Dedifferentiated amniotic fluid mesenchymal stem cell (primary cell): ENCODE measurements around the gene NOTUM.
"Not testable (repeated sequence)": the region's sequence is repeated elsewhere in the genome, so short reads cannot be mapped to it uniquely, and the experiment has no call there.

Source experiments
- DNase-seq: peaks from one replicate; pipeline ENCODE4 v3.0.0-alpha.2; 2016; ENCODE audit errors: extremely low spot score

The NOTUM gene

DNA sequence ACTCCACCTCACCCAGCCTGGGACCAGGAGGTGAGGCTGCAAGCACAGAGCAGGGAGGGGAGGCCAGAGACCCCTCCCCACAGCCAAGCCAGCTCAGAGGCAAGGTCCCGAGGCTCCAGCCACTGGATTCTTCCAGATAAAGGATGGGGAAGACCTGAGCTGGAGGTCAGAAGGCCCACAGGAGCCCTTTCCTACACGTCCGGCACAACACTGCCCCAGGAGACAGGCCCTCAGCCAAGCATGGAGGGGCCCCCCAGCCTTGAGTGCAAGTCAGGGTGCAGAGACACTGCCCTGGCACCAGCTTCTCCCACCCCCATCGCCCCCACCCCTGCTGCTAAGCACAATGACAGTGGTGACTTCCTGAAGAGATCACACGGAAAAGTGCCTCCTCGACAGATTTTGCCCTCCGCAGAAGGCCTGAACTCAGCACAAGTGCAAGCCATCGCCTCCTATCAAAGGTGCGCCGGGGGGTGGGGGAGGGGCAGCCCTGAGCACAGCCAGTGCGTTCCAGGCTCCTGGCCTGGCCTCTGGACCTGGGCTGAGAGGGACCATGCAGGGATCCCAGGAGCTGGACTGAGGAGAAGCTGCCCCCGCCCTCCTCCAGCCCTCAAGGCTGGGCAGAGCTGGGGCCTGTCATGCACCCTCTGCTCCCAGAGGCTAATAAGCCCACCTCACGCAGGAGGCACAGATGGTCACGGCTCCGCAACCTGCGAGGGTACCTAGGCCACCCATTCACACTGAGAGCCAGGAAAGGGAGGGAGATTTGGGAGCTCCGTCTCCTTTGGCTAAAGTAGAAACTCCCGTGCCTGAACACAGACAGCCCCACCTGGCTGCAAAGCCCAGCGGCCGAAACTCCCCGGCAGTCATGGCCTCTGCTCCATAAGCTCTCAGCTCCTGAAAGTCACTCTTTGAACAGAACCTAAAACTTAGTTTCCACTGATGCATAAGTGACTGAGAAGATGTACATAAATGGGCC is 36.1 kb downstream of the NOTUM start:
- DNase-seq: no peak

DNA sequence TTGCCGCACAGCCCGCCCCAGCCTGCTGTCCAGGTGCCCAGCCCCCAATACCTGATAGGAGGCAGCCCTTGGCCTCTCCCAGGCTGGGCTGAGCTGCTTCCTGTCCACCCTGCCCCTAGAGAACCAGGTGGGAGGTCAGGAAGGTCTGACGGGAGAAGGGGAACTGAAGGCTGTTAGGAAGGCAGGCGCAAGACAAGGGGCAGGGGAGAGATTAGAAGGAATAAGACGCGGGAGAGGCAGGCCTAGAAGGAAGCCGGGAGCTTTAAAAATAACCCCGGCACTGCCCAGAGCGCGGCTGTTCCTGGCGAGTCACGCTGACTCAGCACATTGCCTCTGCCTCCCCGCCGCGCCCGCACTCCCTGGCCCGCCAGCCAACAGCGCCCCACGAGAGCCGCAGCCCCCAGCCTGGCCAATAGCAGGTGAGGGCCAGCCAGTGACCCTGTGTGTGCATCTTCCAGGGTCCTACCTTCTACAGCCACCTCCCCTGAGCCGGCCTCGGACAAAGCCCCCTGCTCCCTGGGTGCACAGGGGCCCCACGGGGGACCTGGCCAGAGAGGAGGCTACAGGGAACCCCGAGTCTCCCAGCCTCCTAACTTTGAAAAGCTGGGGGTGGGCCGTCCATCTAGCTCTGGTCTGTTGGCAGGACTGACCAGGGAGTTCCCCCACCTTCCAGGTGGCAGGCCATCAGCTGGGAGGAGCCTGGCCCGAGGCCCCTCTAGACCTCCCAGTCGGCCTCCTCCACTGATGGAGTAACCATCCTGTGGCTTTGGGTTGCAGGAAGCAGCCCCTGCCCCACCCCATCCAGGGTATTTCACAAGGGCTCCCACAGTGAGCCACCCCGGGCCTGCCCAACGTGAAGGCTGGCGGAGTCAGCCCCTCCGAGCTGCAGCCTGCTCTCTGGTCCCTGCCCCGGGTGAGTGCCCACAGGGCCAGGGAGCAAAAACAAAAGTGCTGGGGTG is 37.4 kb downstream of the NOTUM start:
- peak; percentile 70 for DNase-seq

DNA sequence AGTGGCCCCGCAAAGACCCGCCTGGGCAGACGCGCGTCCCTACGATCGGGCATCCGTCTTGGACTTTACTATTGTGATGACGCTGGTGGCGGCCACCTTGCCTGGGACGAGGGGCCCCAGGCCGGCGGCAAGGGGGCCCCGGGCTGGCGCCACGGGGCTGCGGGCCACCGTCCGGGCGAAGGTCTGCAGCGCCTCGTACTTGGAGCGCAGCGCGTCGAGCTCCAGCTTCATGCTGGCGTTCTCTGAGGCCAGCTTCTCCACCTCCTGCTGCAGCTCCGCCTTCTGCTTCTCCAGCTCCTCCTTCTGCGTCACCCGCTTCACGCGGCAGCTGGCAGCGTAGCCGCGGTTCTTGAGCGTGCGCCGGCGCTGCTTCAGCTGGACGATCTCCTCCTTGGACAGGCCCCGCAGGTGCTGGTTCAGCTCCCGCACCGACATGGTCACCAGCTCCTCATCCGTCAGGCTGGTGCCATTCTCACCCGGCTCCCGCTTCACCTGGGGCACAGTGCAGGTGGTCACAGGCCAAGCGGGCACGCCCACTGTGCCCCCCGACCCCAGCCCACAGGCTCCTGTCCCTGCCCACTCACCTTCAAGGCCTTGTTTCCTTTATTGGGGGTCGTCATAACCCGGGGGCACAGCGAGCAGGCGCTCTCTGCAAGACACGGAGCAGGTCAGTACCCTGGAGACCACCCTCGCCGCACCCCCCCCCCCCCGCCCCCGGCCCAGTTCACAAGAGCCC is 38.3 kb downstream of the NOTUM start:
- no peak for DNase-seq

DNA sequence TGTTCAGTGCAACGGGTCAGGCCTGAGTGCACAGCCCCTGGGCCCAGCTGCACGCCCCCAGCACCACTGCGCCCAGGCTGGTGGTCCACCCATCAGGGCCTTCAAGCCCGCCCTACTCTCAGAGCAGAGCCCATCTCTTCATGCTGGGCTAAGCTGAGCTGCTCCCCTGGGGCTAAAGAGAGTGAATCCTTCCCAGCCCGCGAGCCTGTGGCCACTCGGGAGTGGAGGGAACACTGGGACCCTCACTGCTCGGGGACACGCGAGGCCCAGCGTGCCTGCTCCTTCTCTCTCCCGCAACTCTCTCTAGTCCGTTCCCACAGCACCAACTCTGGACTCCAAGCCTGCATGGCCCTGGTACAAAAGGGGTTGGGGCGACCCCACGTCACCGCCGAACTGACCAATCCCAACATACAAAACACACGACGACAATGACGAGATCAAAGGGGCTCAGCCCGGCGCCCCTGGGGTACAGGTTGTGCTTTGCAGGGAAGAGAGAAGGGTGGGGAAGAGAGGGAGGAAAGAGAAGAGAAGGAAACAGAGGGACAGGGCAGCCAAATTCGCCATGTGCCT is 38.9 kb downstream of the NOTUM start:
- DNase-seq: no peak

DNA sequence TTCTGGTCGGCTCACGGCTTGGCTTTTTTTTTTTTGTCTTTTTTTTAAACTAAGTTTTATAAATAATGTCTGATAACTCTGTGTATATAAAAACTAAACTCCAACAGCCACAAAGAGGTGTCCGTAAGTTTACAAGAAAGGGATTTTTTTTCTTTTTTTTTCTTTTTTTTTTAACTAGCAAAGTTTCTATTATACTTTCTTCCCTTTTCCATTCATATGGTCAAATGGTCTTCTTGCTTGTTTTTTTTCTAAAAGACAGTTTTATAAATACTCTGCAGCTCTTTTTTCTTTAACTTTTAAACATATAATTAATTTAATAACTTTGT is 39.5 kb downstream of the NOTUM start:
- no peak for DNase-seq

DNA sequence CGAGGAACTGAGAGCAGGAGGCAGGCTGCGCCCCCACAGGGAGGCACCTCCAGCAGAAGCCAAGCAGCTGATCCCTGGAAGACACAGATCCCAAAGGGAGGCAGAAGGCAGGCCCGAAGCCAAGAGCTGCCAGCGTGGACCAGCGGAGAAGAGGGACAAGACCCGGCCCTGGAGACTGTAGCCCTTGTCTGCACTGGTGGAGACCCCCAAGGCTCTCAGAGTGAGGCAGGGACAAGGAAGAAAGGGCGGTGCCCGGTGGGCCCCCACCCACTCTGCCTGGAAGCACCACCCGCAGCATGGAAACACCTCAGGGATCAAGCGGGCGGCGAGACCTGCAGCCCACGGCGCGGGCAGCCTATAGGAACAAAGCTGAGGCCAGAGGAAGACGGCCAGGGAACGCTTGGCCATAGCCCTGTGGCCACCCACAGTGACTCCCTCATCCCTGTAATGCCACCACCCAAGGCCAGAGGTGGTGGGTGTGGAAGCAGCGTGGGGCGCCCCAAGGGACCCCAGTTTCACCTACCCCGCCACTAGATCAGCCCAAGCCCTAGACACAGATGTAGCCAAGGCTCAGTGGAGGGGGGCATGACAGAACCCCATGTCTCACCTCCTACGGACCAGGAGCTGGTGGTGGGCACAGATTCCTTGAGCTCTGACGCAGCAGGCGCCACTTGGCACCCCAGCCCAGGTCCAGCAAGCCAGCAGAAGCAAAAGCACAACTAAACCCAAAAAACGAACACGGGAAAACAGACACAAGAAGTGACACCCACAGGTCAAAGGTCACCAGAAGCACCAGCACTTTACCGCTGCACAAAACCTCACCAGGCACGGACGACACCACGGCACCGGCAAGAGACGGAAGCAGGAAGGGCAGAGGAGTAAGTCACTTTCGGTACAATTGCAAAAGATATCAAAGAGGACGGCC is 40.1 kb downstream of the NOTUM start:
- DNase-seq: no peak

DNA sequence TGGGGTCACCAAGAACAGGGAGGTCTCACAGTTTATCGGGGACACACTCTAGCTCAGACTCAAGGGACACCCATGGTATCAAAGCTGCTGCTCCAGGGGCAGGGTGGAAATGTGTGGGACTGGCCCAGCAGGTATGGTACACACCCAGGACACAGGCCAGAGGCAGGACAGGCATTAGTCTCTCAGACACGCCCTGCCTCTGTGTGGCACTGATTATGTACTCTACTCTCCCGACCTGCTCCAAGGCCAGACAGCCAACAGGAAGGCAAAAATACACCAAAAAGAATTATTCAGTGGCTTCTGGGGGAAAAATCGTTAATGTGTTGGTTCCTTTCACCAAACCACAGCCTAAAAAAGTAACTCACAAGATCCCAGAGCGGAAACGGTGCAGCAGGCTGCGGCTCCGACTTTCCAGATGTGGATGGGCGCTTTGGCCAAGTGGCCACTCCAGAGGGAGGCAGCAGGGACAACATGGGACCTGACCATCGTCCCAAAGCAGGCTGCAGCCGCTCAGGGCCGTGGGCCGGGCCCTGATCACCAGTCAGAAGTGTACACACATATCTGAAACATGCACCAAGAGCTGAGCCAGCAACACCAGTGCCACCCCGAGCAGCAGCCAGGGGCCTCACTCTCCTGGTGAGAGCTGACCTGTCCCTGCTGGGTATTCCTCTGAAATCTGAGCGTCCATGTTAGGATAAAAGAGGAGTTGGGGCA is 42.0 kb downstream of the NOTUM start:
- no peak for DNase-seq

DNA sequence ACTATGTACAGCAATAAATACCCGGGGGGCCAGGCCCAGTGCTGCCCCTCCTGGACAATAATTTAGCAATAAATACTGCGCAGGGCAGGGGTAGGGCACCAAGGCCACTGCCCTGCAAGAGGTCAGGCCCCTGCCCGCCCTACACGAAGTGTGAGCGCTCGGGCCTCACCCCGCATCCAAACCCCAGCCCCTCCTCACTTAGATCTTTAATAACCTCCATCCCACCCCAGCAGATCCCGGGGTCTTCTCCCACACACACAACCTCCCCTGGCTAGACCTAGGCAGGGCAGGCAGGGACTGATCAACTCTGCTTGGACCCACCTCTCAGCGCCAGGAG is 42.7 kb downstream of the NOTUM start:
- DNase-seq: not testable (repeated sequence)

DNA sequence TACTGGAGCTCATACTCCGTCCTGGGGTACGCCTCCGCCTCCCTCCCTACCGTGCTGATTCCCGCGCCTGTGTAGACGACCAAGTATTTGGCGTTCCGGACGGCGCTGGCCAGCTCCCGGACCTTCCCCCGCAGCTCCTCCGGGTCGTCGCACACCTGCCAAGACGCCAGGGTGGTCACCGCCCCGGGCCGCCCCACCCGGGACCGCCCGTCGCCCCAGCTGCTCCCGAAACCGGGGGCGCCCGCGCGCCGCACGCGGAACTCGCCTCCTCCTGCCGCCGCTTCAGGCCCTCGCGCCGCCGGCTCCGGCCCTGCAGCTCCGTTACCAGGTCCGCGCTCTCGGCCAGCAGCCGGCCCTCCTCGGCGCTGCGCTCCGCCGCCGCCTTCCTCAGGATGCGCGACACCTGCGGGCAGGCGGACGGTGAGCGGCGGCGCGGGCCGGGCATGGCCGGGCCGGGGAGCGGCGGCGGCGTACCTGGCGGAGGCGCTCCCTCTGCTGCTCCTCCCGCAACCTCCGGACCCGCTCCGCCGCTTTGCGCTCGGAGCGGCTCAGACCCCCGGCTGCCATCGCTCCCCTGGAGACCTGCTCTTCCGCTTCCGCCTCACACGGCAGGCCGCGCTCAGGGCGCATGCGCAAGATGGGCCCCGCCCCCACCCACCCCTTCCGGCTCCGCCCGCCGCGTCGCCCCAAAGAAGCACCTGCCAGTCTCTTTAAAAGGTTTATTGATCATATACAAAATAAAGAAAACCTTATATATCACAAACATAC is 43.2 kb downstream of the NOTUM start, which contains the start of gene SIRT7:
Gene SIRT7, minus strand, starts transcription at position 612 of the 768 bp plus-strand sequence. Its CDS starts 45 bp downstream, at position 567.
- peak; percentile 32 for DNase-seq

DNA sequence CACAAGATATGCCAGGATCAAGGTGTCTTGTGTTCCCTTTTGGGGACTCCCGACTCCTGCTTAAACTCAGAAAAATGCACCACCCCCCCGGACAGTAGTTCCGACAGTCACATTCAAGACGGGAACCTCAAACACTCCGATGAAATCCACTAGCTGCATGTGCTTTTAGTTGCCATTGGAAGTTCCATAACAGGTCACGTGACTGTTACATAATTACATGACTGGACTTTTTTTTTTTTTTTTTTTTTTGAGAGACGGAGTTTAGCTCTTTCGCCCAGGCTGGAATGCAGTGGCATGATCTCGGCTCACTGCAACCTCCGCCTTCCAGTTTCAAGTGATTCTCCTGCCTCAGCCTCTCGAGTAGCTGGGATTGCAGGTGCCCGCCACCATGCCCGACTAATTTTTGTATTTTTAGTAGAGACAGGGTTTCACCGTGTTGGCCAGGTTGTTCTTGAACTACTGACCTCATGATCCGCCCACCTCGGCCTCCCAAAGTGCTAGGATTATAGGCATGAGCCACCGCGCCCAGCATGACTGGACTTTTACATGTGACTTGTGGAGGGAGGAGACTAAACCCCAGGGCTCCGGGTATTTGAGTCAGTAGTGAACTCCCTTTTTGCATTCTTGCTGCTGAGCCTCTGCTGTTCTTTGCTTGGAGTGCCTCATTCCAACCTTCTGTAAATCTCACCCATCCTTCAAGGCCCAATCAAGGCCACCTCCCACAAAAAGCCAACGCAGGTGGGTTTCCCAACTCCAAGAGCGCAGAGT is 44.6 kb downstream of the NOTUM start:
- DNase-seq: no peak

DNA sequence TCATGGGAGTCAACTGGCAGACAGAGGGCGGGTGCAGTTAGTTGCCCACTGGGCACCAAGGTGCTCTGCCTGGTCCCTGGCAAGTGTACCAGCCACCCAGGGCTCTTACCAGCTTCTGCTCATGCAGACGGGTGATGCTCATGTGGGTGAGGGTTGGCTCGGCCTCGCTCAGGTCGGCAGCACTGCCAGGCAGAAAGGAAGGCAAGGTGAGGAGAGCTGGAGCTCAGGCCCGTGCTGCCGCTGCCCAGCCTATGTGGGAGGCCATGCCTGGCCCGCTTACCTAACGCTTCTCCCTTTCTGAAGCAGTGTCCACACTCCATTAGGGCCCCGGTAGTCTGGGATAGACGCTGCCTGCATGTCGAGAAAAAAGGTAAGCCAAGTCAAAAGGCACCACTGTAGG is 45.7 kb downstream of the NOTUM start:
- no peak for DNase-seq

DNA sequence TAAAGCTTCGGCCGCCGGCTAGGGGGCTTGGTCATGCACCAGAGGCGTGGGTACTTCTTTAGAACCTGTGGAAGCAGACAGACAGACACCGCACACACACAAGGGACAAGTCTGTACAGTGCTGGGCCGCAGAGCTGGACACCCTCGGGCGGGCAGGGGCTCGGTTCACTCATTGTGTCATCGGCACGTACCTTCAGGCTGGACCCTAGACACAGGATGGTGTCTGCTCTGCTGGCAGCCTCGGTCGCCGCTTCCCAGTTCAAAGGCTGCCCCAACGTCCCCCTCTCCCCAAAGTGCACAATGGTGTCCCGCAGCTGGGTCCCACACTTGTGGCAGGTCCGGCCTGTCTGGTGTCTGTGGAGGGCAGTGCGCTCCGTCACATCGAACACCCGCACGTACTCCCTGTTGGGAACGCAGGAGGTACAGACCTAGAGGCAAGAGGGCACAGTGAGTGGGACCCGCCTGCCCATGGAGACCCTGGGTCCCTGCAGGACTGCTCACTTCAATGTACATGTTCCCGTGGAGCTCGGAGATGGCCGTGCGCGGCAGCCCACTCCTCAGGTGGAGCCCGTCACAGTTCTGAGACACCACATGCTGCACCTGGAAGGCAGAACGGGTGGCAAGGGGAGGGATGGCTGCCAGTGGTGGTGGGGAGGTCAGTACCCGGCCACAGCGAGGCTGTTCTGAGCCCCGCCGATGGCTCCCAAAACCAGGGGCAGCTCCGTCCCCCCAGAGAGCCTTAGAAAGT is 46.7 kb downstream of the NOTUM start:
- no peak for DNase-seq

DNA sequence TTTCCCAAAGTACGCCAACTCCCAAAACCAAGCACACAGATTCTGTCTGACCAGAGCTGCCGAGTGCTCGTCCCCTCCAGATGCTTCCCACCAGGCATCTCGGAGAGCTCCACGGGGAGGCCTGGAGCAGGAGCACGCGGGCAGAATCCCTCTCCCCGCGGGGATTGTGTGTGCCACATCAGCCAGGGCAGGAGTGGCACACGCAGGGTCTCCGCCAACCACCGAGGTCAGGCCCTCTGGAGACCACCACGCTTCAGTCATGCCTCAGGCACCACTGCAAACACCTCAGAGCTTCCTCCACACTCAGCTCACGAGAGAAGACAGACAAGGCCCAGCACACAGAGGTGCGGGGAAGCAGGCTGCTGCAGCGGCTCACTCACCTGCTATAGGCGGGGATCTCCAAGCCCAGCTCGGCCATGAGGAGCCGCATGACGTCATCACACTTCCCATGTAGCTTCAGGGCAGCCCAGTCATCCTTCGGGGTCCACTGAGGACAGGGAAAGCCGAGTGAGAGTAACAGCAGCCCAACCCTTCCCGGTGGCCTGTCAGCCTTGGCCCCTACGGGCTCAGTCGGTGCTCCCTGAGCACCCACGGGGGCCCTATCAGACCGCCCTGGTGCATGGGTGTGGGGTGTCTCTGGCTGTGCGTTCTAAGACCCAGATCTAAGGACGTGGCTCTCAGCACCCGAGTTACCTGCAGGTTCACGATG is 47.4 kb downstream of the NOTUM start:
- no peak for DNase-seq

DNA sequence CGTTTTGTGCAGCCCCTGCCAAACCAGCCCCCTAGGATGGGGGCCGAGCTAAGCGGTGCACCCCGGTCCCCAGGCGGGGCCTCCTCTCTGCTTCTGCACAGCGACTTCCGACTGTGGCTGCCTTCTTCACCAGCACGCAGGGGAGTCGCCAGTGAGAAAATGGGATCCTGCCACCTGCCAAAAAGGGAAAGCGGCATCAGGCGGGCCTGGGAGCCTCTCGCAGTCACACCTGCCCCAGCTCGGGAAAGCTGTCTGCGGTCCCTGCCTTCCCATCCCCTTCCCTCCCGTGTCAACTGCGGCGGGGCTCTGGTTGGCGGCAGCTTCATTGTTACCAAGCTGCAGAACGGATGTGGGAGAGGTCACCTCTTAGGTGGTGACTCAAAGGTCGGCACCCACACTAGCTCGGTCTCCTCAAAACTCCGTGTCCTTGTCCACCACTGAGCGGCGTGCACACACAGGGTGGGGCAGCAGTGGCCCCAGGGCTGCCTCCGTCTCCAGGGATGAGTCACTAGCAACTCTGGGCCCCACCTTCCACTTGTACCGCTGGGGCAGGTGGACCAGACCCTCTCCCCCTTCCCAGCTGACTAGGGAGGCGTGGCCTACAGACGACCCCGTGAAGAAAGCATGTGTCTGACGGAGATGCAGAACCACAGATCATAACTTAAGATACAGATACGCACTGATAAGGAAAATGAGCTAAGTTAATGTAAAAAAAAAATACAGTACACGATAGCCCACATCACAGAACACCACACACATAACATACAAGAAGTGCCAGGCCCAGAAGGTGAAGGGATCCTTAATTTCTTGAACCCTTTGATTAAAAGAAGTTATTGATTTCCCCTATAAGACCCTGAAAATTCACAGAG is 48.3 kb downstream of the NOTUM start:
- DNase-seq: no peak

DNA sequence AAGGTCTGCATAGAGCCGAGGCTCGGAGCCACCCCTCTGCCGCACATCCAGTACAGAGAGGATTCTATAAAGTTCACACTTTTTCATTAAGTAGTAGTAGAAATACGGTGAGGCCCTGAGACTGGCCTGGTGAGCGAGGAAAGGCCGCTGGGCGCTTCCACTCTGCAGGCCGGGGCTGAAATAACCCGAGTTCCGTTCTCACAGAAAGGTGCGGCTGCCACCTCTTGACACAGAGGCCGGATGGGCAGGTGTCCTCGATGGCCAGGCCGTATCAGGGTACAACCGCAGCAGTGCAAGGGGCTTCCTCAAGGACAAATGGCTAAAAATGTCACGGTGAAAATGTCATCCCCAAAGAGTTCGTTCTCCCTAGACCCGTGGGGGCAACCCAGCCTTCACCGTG is 49.0 kb downstream of the NOTUM start:
- no peak for DNase-seq
